Measurements from ENCODE around the gene KIF12. TPM values are rescaled to one million over a fixed set of nuclear protein-coding genes. Genes with fewer than 3 reads are reported as not detected.

Gene KIF12
- total and polyA plus RNA-seq, 2 donors (not counting 1 experiment from before 2014, with no cell fraction given) = not detected

- intact Hi-C loops (cut with micrococcal nuclease) = no loop called here
- Mint-ChIP-seq H3K9me3 (ENCODE audit: insufficient read depth) (no peaks in the 10 kb centered on the region), H3K4me3 (no peak overlapping the region), H3K27me3 (peaks cover 15% of the 10 kb centered on the region), H3K4me1 (no peaks in the 10 kb centered on the region), H3K27ac (no peak overlapping the region)
- H3K4me3 ChIP-seq (ENCODE audit: control extremely low read depth in 1 of 5, extremely low read depth in 1 of 5, insufficient read depth in 1 of 5, low read depth in 2 of 5, low read length in 4 of 5) = no peak overlapping the region
- no peaks in the 10 kb centered on the region for H3K9me3 ChIP-seq (ENCODE audit: control extremely low read depth in 1 of 3, control insufficient read depth in 2 of 3, insufficient read depth in 1 of 3, low read length in 2 of 3)
- no peaks in the 10 kb centered on the region for H3K27me3 ChIP-seq (replicated peaks in 1 of 4; ENCODE audit: control extremely low read depth in 1 of 4, control insufficient read depth in 3 of 4, insufficient read depth in 4 of 4, low read length in 3 of 4)
- TF ChIP-seq CTCF (IDR thresholded peaks at IDR 0.05) = no peak
- H4K20me1 ChIP-seq (ENCODE audit: control insufficient read depth, insufficient read depth, low read length, poor library complexity, severe bottlenecking) = no peaks in the 10 kb centered on the region
- H2AFZ ChIP-seq (ENCODE audit: insufficient read depth, low read depth, low read length, poor library complexity, severe bottlenecking) = no peak overlapping the region
- no peak overlapping the region for H3K4me2 ChIP-seq (replicated peaks; ENCODE audit: low read depth, low read length, poor library complexity, severe bottlenecking)
- CTCF ChIA-PET = interaction anchor here (1.0 kb wide), 1 partner anchor 20 kb away, joined by 3 read pairs; no protein-coding TSS in a partner anchor
- H3K4me1 ChIP-seq (ENCODE audit: control insufficient read depth in 2 of 2, insufficient read depth in 2 of 2, low read length in 2 of 2) = no peaks in the 10 kb centered on the region
- no peak overlapping the region for H3K27ac ChIP-seq (ENCODE audit: low read length in 2 of 2)
- no peaks in the 10 kb centered on the region for H3K79me2 ChIP-seq (ENCODE audit: control insufficient read depth, insufficient read depth, low read length)
- ATAC-seq (ENCODE audit: low read depth) (no peak), DNase-seq (no peak)
- WGBS (ENCODE audit: insufficient coverage) = 86% methylated on average over 3 of the region's 7 CpGs
- H3K36me3 ChIP-seq (replicated peaks in 1 of 2; ENCODE audit: control extremely low read depth in 1 of 2, control insufficient read depth in 1 of 2, extremely low read depth in 1 of 2, insufficient read depth in 2 of 2, low read length in 1 of 2) = no peaks in the 10 kb centered on the region
- POLR2A ChIA-PET = no interaction called here
- no peak overlapping the region for H3K9ac ChIP-seq (ENCODE audit: low read length)
Measured at GRCh38 chr9:114087721-114088120, 11.4 kb downstream of the KIF12 start.

GRCh38 chr9:114086607-114087006 lies 12.5 kb downstream of the KIF12 start:
- Histone ChIP-seq H3K79me2 (ENCODE audit: control insufficient read depth, insufficient read depth, low read length) (no peaks in the 10 kb centered on the region), H3K4me2 (replicated peaks; ENCODE audit: low read depth, low read length, poor library complexity, severe bottlenecking) (no peak overlapping the region), H4K20me1 (ENCODE audit: control insufficient read depth, insufficient read depth, low read length, poor library complexity, severe bottlenecking) (no peaks in the 10 kb centered on the region), H2AFZ (ENCODE audit: insufficient read depth, low read depth, low read length, poor library complexity, severe bottlenecking) (no peak overlapping the region), H3K9me3 (ENCODE audit: control extremely low read depth in 1 of 3, control insufficient read depth in 2 of 3, insufficient read depth in 1 of 3, low read length in 2 of 3) (no peaks in the 10 kb centered on the region), H3K4me1 (ENCODE audit: control insufficient read depth in 2 of 2, insufficient read depth in 2 of 2, low read length in 2 of 2) (no peaks in the 10 kb centered on the region), H3K27me3 (replicated peaks in 1 of 4; ENCODE audit: control extremely low read depth in 1 of 4, control insufficient read depth in 3 of 4, insufficient read depth in 4 of 4, low read length in 3 of 4) (no peaks in the 10 kb centered on the region), H3K27ac (ENCODE audit: low read length in 2 of 2) (no peak overlapping the region), H3K36me3 (replicated peaks in 1 of 2; ENCODE audit: control extremely low read depth in 1 of 2, control insufficient read depth in 1 of 2, extremely low read depth in 1 of 2, insufficient read depth in 2 of 2, low read length in 1 of 2) (no peaks in the 10 kb centered on the region), H3K4me3 (ENCODE audit: control extremely low read depth in 1 of 5, extremely low read depth in 1 of 5, insufficient read depth in 1 of 5, low read depth in 2 of 5, low read length in 4 of 5) (no peak overlapping the region), H3K9ac (ENCODE audit: low read length) (no peak overlapping the region)
- H3K4me3 Mint-ChIP-seq = no peak overlapping the region
- no peaks in the 10 kb centered on the region for H3K9me3 Mint-ChIP-seq (ENCODE audit: insufficient read depth)
- DNase-seq (no peak), ATAC-seq (ENCODE audit: low read depth) (no peak)
- 79% methylated on average over 3 of the region's 4 CpGs for WGBS (ENCODE audit: insufficient coverage)
- TF ChIP-seq EZH2 (IDR thresholded peaks at IDR 0.05; ENCODE audit: borderline replicate concordance, insufficient read depth, low read depth, low read length, poor library complexity, severe bottlenecking) (no peak), CTCF (IDR thresholded peaks at IDR 0.05) (no peak)
- POLR2A ChIA-PET = no interaction called here
- intact Hi-C loops (cut with micrococcal nuclease) = no loop called here
- no peaks in the 10 kb centered on the region for H3K4me1 Mint-ChIP-seq
- H3K27ac Mint-ChIP-seq = no peak overlapping the region
- H3K27me3 Mint-ChIP-seq = peaks cover 19% of the 10 kb centered on the region
- CTCF ChIA-PET = interaction anchor here (1.0 kb wide), 1 partner anchor 204 kb away, joined by 3 read pairs; no protein-coding TSS in a partner anchor
